AG09309 (cell line): Measurements from ENCODE around the gene TMEM117.

Experiments
- DNase-seq: peaks from one replicate; pipeline ENCODE4 v3.0.0-alpha.2; 2010; ENCODE audit warnings: low read depth
- H3K4me3 ChIP-seq: 2 replicates; pipeline ENCODE4 v1.5.1; 2011; ENCODE audit warnings: mild to moderate bottlenecking, low read depth, low read length, moderate library complexity; ENCODE audit not compliant: control insufficient read depth
- CTCF ChIP-seq: IDR thresholded peaks from 2 replicates; pipeline ENCODE4 v1.5.1; 2011; ENCODE audit warnings: mild to moderate bottlenecking, low read depth, low read length, inconsistent platforms; ENCODE audit not compliant: insufficient read depth, control insufficient read depth; ENCODE audit errors: missing control alignments

Gene TMEM117

GRCh38 chr12:44227616-44228015 is 391.7 kb downstream of the TMEM117 start:
- DNase-seq: no peak
- H3K4me3 ChIP-seq: no peak overlapping the region
- no peak for TF ChIP-seq CTCF

- no peak for DNase-seq
- no peak overlapping the region for H3K4me3 ChIP-seq
- TF ChIP-seq CTCF: no peak
Observed at GRCh38 chr12:44229846-44230245, 394.0 kb downstream of the TMEM117 start.

- TF ChIP-seq CTCF: no peak
Observed at GRCh38 chr12:44235674-44236073, 399.8 kb downstream of the TMEM117 start.

GRCh38 chr12:44240186-44240585 is 404.3 kb downstream of the TMEM117 start:
- no peak for TF ChIP-seq CTCF
- no peak overlapping the region for H3K4me3 ChIP-seq
- DNase-seq: no peak

More at GRCh38 chr12:44235674-44236073, 399.8 kb downstream of the TMEM117 start:
- DNase-seq: no peak
- H3K4me3 ChIP-seq: no peak overlapping the region

GRCh38 chr12:44245932-44246331 is 410.1 kb downstream of the TMEM117 start:
- no peak for DNase-seq
- no peak for TF ChIP-seq CTCF
- H3K4me3 ChIP-seq: no peak overlapping the region

GRCh38 chr12:44246482-44247105 is 410.7 kb downstream of the TMEM117 start:
- no peak for TF ChIP-seq CTCF
- H3K4me3 ChIP-seq: no peak overlapping the region
- DNase-seq: no peak
